DMS153 treated with DMSO at 0.1 percent for 48 hours (cell line): ENCODE data around the gene MRPL19.
A peak's percentile ranks its signal among the peaks of the same experiment; 100 is the strongest.

Experiments
- DNase-seq: peaks from one replicate; lab custom pipeline; 2025; ENCODE audit not compliant: unreplicated experiment; lab: John Stamatoyannopoulos, UW

Gene MRPL19

GRCh38 chr2:75646583-75647425 is at the start of gene MRPL19:
TSS of gene MRPL19 (plus strand) at chr2:75646783. CDS start at chr2:75646808, 25 bp downstream.
- DNase-seq: peak; percentile 74

DNA sequence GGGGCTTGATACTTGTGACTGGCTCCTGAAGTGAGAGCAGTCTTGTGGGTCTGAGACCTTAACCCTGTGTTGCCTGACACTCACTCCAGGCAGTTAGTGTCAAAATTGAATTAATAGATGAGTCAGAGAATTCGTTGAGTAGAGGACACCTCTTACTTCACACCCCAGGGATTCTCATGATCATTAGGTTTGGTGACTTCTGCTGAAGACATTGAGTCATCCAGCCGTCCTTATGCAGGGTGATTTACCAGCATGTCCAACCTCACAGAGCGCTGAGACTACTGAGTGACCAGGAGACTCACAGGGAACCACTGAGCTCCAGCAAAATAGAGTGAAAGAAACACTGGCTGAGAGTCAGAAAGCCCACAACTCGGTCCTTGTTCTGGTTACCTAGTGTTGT is 49.8 kb upstream of the MRPL19 start:
- no peak for DNase-seq

GRCh38 chr2:75597949-75598348 is 48.6 kb upstream of the MRPL19 start:
- DNase-seq: no peak

DNA sequence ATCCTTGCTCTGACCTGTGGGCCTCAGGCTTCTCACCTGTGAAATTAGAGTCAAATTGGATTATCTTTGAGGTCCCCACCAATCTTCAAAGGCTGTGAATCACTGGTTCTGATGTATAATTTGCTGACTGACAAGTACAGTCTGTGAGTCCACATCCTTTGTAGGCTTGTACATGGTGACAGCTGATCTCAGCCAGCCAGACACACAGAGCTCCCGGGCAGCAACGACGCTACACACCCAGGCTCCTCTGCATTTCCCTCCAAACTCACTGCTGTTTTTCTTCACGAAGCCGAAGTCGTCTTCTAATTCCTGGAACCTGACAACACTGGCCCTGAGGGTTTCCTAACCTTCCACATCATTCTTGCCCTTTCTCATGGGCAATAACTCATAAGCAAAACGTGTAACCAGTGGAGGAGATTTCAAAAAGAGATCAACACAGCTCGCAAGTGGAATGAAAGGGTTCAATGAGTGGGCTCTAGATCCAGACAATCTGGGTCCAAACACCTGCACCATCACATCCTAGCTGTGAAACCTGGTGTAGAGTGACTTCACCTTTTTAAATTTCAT is 47.9 kb upstream of the MRPL19 start:
- no peak for DNase-seq

DNA sequence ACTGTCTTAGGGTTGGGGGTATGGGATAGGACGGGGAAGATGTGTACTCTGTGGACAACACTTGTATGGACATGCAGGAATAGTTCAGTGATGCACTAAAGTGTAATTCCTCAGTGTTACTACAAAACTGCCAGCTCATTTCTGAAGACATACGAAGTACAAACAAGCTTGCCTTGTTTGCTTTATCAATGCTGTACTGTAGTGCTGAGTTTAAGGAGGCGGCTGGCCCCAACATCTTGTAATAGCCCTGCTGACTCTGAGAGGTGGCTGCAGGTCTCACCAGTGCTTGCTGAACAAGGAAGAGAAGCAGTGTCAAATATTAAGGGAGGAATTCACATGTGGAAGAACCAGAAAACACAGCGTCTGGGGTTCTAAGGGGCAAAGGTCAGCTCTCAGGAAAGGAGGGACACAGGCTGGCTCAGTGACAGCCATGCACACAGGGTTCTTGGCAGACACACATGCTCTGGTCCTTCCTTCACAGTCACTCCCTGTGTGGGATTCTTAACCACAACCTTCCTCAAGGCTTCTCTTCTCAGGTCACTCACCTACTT is 46.0 kb upstream of the MRPL19 start:
- DNase-seq: no peak

DNA sequence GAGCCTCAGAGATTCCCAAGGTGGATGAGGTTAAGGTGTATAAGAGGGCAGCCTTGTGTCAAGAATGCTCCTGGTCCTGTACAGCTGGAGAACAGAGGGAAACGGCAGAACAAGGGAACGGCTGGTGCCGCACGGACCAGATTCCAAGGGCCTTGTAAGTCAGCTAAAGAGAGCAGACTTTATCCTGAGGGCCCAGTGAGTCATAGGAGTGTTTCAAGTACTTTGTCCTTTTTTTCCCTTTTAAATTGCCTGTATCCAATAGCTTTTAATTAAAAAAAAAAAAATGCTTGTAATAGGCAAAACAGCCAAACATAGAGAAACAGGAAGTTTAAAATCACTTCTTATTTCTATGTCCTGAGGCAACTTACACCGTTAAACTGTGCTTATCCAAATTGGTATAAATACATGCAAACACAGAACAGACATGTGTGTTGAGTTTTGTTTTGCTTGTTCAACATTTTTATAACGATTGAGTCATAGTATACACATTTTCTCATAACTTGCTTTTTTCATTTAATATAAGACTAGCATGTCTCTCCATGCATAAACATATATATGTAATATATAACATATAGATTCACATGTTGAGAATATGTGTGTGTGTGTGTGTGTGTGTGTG is 43.8 kb upstream of the MRPL19 start:
- no peak for DNase-seq

DNA sequence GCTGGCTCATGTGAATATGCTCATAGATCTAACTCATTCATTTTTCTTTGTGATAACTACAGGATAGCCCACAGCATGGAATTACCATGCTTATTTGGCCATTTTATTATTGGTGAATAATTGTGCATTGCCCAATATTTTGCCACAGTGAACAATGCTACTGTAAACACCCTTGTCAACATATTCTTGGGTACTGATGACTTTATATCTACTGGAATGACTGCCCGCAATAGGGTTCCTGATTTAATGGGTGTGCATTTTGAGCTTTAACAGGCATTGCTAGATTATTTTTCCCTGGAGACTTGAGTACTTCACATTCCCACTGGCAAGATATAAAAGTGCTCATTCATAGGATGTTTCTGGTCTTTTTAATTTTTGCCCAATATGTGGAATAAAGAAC is 43.1 kb upstream of the MRPL19 start:
- DNase-seq: no peak

DNA sequence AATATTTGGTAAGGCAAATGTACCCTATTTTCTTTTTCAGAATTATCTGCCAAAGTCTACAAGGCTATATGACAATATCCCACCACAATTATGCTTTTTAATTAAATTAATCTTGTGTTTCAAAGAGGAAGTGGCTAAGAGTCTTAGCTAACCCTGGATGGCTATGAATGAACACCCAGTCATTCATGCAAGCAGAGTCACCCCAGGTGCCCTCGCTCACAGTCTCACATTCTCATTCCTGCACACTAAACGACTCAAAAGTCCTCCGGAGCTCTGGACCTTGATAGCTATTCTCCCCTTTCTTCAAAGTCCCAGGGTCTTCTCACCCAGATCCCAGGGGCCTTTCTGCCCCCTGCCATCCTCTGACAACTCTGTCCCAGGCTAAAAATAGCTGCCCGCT is 42.1 kb upstream of the MRPL19 start:
- DNase-seq: no peak

DNA sequence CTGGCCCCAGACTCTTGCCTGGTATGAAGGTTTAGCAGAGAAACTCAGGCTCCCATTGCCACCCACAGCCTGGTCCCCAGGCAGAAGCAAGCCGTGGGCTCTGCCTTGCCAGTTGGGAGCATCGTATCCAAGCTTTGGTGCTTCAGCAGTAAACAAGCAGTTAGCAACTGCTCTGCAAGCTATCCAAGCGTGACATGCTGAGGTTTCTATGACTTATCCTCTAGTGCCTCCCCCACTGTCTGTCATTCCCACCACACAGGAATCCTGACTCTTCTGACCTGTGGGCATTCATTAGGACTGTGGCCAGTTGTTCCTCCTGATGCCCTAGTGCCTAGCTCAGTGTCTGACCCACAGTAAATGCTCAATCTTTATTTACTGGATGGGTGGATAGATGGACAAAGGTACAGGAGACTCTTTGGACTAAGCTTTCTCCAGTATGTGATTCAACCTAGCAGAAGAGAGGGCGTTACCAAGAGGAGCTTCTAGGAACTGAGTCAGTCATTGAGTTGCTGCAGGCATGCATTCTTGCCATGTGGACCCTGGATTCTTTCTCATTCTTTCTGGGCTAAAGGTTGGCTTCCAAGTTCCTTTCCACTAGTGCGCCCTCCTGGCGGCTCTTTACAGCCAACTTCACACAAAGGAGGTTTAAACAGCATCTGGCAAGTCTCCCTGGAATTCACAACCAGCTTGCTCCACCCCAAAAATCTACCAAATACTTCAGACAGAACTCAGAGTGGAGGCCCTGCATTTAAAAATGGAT is 40.6 kb upstream of the MRPL19 start:
- no peak for DNase-seq

DNA sequence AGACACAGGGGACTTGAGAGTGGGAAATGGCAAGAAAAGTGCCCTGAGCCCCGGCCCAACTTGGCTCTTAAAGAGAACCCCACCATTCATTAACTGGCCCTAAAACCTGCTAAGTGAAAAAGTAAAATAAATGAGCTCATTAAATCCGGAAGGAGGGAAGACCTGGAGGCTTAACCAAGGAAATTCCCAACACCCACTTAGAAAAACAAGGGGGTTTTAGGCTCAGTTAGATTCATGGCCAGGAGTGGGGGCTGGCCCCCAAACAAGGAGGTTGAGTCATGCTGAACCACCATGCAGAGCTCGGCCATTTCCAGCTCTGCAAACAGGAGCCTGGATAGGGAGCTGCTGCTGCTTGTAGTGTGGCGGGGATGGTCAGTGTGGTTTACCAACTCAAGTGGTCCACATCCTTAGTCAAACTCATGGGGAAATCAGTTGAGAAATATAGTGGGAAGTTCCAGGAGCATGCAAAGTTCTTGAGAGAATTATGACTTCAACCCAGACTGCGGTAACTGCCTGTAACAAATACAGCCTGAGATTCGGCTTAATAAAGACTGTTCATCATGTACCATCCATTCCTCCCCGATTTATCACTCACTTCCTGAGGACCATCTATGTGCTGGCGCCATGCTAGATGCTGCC is 39.7 kb upstream of the MRPL19 start:
- no peak for DNase-seq

GRCh38 chr2:75607400-75607798 is 39.2 kb upstream of the MRPL19 start:
- no peak for DNase-seq

GRCh38 chr2:75607988-75608683 is 38.4 kb upstream of the MRPL19 start:
- no peak for DNase-seq

DNA sequence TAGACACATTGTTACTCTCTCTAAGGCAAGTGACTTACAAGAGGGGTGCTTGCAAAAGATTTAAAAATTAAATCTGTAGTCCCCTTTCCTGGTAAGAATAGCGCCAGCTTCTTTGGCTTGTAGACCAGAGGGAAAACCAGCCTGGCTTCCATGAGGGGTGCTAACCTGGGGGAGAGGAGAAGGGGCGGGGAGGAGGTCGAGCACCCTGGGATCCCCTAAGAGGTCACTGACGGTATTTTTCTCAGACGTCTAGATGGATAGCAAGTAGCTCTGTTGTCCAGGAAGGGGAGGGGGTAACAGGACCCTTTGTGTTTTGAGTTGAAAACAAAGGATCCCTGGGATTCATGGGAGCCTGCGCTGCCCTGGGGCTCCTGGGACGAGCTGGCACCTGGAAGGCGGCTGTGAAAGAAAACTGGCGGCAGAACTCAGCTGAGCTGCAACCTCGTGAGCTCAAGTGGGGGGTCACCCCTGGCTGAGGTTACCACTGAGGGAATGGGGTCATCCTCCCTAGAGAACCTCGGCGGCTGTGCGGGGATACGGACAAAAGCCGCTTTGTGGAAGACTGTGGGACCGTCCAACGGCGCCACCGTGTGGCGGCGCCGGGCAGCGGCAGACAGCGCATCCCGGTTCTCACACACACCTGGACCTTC is 37.8 kb upstream of the MRPL19 start:
- peak; percentile 36 for DNase-seq

DNA sequence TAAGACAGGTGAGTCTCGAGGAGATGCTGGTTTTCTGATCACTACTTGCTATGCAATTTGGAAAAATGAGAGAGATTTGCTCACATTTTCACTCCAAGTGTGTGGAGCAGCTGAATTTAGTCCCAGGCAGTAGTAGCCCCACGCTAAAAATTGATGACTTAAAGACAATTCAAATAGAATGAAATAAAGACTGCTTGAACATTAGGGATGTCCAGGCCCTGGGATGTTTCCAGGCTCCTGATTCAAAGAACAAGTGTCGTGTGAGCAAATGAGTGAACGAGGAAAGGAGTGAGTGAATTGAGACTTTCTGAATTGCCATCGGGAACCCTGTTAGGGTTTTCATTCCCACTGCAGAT is 37.3 kb upstream of the MRPL19 start:
- no peak for DNase-seq

- no peak for DNase-seq
These were observed 36.6 kb upstream of the MRPL19 start for GRCh38 chr2:75609937-75610508.

- DNase-seq: no peak
These were observed 35.9 kb upstream of the MRPL19 start for GRCh38 chr2:75610671-75611070.

DNA sequence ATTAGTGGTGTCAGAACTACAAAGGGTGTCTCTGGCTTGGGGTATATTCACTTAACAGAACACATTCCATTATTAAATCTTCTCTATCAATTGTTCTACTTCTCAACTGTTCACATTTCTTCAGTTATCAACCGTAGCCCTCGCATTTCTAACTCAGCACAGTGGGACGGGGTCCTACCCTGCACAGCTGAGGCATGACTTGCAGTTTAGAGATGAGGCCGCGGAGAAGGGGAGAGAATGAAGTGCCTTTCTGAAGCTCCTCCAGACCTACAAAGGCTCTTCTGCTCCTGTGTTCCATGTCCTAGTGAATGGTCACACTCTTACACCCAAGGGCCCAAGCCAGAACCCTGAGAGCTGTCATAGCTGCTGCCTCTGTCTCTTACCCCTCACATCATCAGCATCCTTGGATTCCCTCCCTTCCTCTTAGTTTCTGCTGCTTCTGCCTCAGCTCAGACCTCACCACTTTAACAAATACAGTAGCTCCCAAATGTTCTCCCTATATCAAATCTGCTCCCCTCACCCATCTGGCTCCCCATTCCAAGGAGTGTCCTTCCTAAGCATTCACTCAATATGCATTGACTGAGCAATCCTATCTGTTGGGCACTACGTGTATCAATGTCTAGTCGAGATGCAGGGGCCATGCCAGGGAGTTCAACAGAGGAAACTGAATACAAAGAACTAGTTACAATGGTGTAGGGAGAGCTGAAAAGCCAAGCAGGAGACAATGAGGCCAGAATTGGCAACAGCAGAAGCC is 34.3 kb upstream of the MRPL19 start:
- DNase-seq: no peak

DNA sequence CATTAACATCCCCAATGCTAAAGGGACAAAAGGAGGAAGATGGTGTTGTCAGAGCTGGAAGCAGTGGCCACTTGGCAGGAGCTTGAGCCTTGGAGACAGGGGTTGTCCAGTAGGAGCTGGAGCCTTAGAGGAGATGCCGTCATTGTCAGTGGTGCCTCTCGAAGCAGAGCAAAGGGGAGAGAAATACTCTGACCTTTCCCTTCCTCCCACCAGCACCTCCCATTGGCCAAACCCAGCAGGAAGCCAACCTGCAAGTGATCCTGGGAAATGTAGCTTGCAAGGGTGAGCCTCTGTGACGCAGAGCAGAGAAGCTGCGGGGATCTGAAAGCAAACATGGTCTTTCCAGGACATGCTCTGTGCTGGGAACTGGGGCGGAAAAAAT is 33.7 kb upstream of the MRPL19 start:
- no peak for DNase-seq

DNA sequence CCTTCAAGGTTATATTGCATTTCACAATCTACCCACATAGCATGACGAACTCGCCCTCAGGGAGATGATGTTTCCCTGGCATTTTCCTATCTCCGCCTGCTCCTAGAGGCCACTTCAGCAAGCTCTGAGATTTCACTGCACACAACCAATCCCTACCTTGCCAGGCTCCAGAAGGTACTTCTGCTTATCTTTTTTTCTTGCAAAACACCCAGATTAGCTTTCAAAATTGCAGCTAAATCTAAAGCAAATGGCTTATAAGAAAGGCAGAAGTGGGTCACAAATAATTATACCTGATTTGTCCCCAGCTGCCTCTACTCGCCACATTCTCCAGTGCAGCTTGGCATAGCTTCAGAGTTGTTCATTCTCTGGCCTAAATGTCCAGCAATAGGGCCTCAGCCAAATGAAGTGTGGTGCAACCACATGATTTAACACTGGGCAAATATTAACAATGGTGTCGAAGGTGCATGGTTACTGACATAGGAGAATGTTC is 32.4 kb upstream of the MRPL19 start:
- no peak for DNase-seq
